Skeletal muscle tissue (tissue), 4 donors: Measurements from ENCODE around the gene ZSWIM4. TPM values are rescaled to one million over a fixed set of nuclear protein-coding genes. Genes with fewer than 3 reads are reported as not detected.
"Not testable (repeated sequence)": the region's sequence is repeated elsewhere in the genome, so short reads cannot be mapped to it uniquely, and the experiment has no call there.

Source experiments
- H3K27ac ChIP-seq: one replicate; pipeline ENCODE4 v1.7.0; 2013; ENCODE audit warnings: mild to moderate bottlenecking, low read depth, low read length, inconsistent platforms
- H3K27me3 ChIP-seq, 3 donors: one replicate each; pipeline ENCODE4 v1.7.0; 2013; ENCODE audit warnings: low read length in 3 of 3; ENCODE audit not compliant: control insufficient read depth in 3 of 3, insufficient read depth in 3 of 3
- H3K36me3 ChIP-seq, 3 donors: one replicate each; pipeline ENCODE4 v1.7.0; 2013; ENCODE audit warnings: low read length in 3 of 3; ENCODE audit not compliant: control insufficient read depth in 3 of 3, insufficient read depth in 3 of 3
- H3K4me1 ChIP-seq, 3 donors: one replicate each; pipeline ENCODE4 v1.7.0; 2013; ENCODE audit warnings: low read length in 3 of 3, mild to moderate bottlenecking in 3 of 3; ENCODE audit not compliant: control insufficient read depth in 3 of 3, insufficient read depth in 3 of 3
- H3K4me3 ChIP-seq, 3 donors: one replicate each; pipeline ENCODE4 v1.7.0; 2013; ENCODE audit warnings: low read length in 3 of 3
- H3K9ac ChIP-seq, 3 donors: one replicate each; pipeline ENCODE4 v1.7.0; 2013; ENCODE audit warnings: low read length in 3 of 3, mild to moderate bottlenecking in 3 of 3, moderate library complexity in 2 of 3, low read depth in 1 of 3
- H3K9me3 ChIP-seq, 3 donors: one replicate each; pipeline ENCODE4 v1.7.0; 2013; ENCODE audit warnings: low read length in 3 of 3; ENCODE audit not compliant: control insufficient read depth in 3 of 3
- total RNA-seq: library from RNA; depleted of rRNA; stranded (reverse); fragments of >200 nt; gene quantifications from one replicate; pipeline ENCODE4 v1.2.3, GENCODE V29; 2014
- donor health status: Osteomylitis.

ZSWIM4 gene
- total RNA-seq, 1 donor from 2014 or later = 2.6 TPM

DNA sequence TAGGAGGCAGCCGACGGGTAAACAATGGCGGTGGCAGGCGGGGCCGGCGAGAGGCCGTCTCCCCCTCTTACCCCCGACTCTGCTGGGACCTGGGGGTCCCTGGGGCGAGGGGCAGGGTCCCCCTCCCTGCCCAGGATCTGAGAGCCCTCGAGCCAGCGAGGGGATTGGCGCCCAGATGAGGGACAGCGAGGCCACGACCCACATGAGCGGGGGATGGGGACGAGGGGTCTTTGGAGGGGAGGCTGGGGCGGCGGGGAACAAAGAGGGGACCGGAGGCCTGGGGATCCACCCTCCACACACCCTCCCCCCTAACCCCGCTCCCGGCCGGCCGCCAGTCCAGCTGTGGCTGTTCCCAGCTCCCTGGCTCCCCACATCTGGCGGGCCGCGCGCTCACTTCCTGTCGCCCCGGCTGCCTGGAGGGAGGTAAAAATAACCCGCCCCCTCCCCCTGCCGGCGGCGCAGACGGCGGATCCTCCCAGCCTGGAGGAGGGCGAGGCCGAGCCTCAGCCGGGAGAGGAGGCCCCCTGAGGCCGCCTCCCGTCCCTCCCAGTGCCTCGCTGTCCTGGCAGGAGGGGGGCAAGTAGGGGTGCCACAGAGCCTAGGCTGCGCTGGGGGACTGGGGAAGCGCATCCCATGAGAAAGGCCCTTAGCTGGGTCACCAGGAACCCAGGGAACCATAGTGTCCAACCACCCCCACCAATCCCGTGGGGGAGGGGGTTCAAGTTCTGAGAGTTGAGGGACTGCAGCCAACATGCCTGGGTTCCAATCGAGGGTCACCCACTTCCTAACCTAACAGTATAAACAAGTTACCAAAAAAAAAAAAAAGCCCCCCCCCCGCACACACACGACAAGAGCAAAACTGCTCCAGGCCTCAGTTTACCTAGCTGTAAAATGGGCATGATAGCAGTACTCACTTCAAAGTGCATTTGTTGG is 52.4 kb downstream of the ZSWIM4 start:
- peaks cover 40 to 50% (median 47%) of the 10 kb centered on the region in 3 donors for H3K4me1 ChIP-seq
- H3K9me3 ChIP-seq = no peaks in the 10 kb centered on the region
- H3K4me3 ChIP-seq = peak overlapping the region; percentile 59 to 77 (median 68)
- H3K27ac ChIP-seq = peak overlapping the region; percentile 99
- peak overlapping the region; percentile 77 to 86 (median 85) for H3K9ac ChIP-seq
- no peaks in the 10 kb centered on the region for H3K36me3 ChIP-seq
- no peaks in the 10 kb centered on the region for H3K27me3 ChIP-seq

- Histone ChIP-seq H3K4me1 (peaks cover 36 to 45% (median 43%) of the 10 kb centered on the region in 3 donors), H3K4me3 (no peak overlapping the region), H3K9me3 (no peaks in the 10 kb centered on the region), H3K36me3 (no peaks in the 10 kb centered on the region), H3K9ac (peak overlapping the region in 1 of 3 donors; percentile 85), H3K27me3 (no peaks in the 10 kb centered on the region), H3K27ac (peak overlapping the region; percentile 99)
Measured at GRCh38 chr19:13848340-13848677, 53.1 kb downstream of the ZSWIM4 start.

- no peak overlapping the region for H3K9ac ChIP-seq
- no peaks in the 10 kb centered on the region for H3K27me3 ChIP-seq
- H3K9me3 ChIP-seq = no peaks in the 10 kb centered on the region
- H3K27ac ChIP-seq = peak overlapping the region; percentile 99
- peak overlapping the region in 1 of 3 donors; percentile 6 for H3K4me3 ChIP-seq
- H3K4me1 ChIP-seq = peaks cover 32 to 39% (median 38%) of the 10 kb centered on the region in 3 donors
- H3K36me3 ChIP-seq = no peaks in the 10 kb centered on the region
Measured at GRCh38 chr19:13848798-13849676, 53.8 kb downstream of the ZSWIM4 start.

GRCh38 chr19:13849991-13850909 is 55.0 kb downstream of the ZSWIM4 start:
- H3K4me3 ChIP-seq = peak overlapping the region; percentile 57 to 67 (median 66)
- peak overlapping the region; percentile 82 to 85 (median 83) for H3K9ac ChIP-seq
- no peaks in the 10 kb centered on the region for H3K9me3 ChIP-seq
- H3K27me3 ChIP-seq = no peaks in the 10 kb centered on the region
- peak overlapping the region; percentile 94 for H3K27ac ChIP-seq
- peaks cover 32 to 39% (median 38%) of the 10 kb centered on the region in 3 donors for H3K4me1 ChIP-seq
- H3K36me3 ChIP-seq = no peaks in the 10 kb centered on the region

GRCh38 chr19:13850910-13851733 is 55.9 kb downstream of the ZSWIM4 start:
- no peaks in the 10 kb centered on the region for H3K27me3 ChIP-seq
- peak overlapping the region; percentile 82 to 85 (median 83) for H3K9ac ChIP-seq
- H3K36me3 ChIP-seq = no peaks in the 10 kb centered on the region
- no peaks in the 10 kb centered on the region for H3K9me3 ChIP-seq
- peak overlapping the region; percentile 38 to 67 (median 66) for H3K4me3 ChIP-seq
- H3K4me1 ChIP-seq = peaks cover 32 to 39% (median 38%) of the 10 kb centered on the region in 3 donors
- peak overlapping the region; percentile 94 for H3K27ac ChIP-seq

- H3K9me3 ChIP-seq, H3K4me3 ChIP-seq, H3K27me3 ChIP-seq, H3K36me3 ChIP-seq: not testable (repeated sequence)
- Histone ChIP-seq H3K27ac (peak overlapping the region; percentile 94), H3K9ac (peak overlapping the region; percentile 43 to 85 (median 83)), H3K4me1 (peaks cover 26 to 33% (median 32%) of the 10 kb centered on the region in 3 donors)
Measured at GRCh38 chr19:13851734-13852114, 56.5 kb downstream of the ZSWIM4 start.

DNA sequence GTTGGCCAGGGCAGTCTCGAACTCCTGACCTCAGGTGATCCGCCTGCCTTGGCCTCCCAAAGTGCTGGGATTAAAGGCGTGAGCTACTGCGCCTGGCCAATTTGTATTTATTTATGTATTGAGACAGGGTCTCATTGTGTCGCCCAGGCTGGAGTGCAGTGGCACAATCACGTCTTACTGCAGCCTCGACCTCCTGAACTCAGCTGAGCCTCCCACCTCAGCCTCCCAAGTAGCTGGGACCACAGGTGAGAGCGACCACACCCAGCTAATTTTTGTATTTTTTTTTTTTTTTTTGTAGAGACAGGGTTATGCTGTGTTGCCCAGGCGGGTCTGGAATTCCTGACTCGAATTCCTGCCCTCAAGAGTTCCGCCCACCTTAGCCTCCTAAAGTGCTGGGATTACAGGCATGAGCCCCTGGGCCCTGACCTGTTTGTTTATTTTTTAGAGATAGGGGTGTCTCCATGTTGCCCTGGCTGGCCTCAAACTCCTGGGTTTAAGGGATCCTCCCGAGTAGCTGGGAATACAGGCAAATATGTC is 57.0 kb downstream of the ZSWIM4 start:
- H3K27me3 ChIP-seq, H3K27ac ChIP-seq, H3K4me3 ChIP-seq, H3K36me3 ChIP-seq, H3K9me3 ChIP-seq, H3K9ac ChIP-seq: not testable (repeated sequence)
- peaks cover 21 to 29% (median 28%) of the 10 kb centered on the region in 3 donors for H3K4me1 ChIP-seq

- Histone ChIP-seq H3K9me3 (no peaks in the 10 kb centered on the region), H3K27ac (no peak overlapping the region), H3K4me1 (peaks cover 3 to 9% (median 6%) of the 10 kb centered on the region in 3 donors)
Measured at GRCh38 chr19:13856497-13856896, 61.3 kb downstream of the ZSWIM4 start.

More at GRCh38 chr19:13856497-13856896, 61.3 kb downstream of the ZSWIM4 start:
- Histone ChIP-seq H3K36me3 (no peaks in the 10 kb centered on the region), H3K4me3 (no peak overlapping the region), H3K27me3 (no peaks in the 10 kb centered on the region), H3K9ac (no peak overlapping the region)
